ENCODE results near the gene TGFB2.

Gene TGFB2

DNA sequence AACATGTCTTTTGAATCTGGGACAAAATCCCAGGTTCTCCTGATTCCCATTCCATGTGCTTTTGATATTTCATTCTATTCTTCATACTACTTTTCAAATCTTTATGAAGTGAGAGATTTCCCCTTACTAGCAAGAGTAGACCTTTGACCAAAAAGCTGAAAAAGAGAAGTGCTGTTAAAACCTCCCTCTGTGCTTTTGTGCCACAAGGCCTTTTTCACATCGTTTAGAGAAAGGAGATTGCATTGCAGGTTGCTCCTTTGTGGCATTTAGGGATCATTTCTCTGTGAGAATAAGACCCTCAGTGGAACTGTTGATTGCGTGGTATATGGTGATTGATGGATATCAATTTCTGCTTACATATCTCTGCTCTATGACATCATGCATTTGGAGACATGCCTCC is 148.8 kb downstream of the TGFB2 start:
- H3K9me3 ChIP-seq (ENCODE audit: control insufficient read depth in 2 of 2, low read length in 2 of 2) = no peaks in the 10 kb centered on the region
- H3K36me3 ChIP-seq (ENCODE audit: control insufficient read depth in 2 of 2, insufficient read depth in 2 of 2, low read length in 2 of 2) = no peaks in the 10 kb centered on the region
- no peak overlapping the region for H3K27ac ChIP-seq (ENCODE audit: low read depth in 2 of 2, low read length in 2 of 2)
- no peaks in the 10 kb centered on the region for H3K27me3 ChIP-seq (ENCODE audit: control insufficient read depth in 2 of 2, insufficient read depth in 2 of 2, low read length in 2 of 2)
- no peak overlapping the region for H3K4me3 ChIP-seq (ENCODE audit: low read length in 2 of 2)
- no peaks in the 10 kb centered on the region for H3K4me1 ChIP-seq (ENCODE audit: control insufficient read depth in 2 of 2, insufficient read depth in 2 of 2, low read length in 2 of 2)
- no peak overlapping the region for H3K9ac ChIP-seq (ENCODE audit: low read depth in 1 of 2, low read length in 2 of 2)

All from mucosa of rectum (tissue), 2 donors.